ENCODE data around the gene ANKRD29. TPM values are rescaled to one million over a fixed set of nuclear protein-coding genes. Genes with fewer than 3 reads are reported as not detected.

Gene ANKRD29
- polyA plus RNA-seq, 1 donor (not counting 4 experiments of a cell fraction or from before 2014, with no cell fraction given), result 3.7 TPM

GRCh38 chr18:23567671-23568070 lies 95.0 kb downstream of the ANKRD29 start:
- Histone ChIP-seq H3K27me3 (ENCODE audit: control insufficient read depth, extremely low read depth, insufficient read depth, low read length) (no peaks in the 10 kb centered on the region), H2AFZ (ENCODE audit: control insufficient read depth, low read length) (no peak overlapping the region), H4K20me1 (ENCODE audit: control insufficient read depth, extremely low read depth, insufficient read depth, low read length) (peaks cover 3% of the 10 kb centered on the region), H3K9me3 (ENCODE audit: control insufficient read depth, low read depth, low read length) (no peaks in the 10 kb centered on the region), H3K9me1 (ENCODE audit: control insufficient read depth, extremely low read depth, insufficient read depth, low read length) (no peaks in the 10 kb centered on the region), H3K4me2 (ENCODE audit: control insufficient read depth, extremely low read depth, insufficient read depth, low read depth, low read length) (no peak overlapping the region), H3K4me3 (ENCODE audit: control insufficient read depth in 2 of 3, extremely low read depth in 1 of 3, insufficient read depth in 2 of 3, low read depth in 1 of 3, low read length in 3 of 3) (no peak overlapping the region), H3K9ac (ENCODE audit: control insufficient read depth, extremely low read depth, insufficient read depth, low read length) (no peak overlapping the region), H3K27ac (ENCODE audit: control insufficient read depth, insufficient read depth, low read length) (no peak overlapping the region), H3K79me2 (ENCODE audit: control insufficient read depth, insufficient read depth, low read length) (peaks cover 9% of the 10 kb centered on the region), H3K4me1 (ENCODE audit: control insufficient read depth, extremely low read depth, insufficient read depth, low read length) (peaks cover 4% of the 10 kb centered on the region), H3K36me3 (ENCODE audit: control insufficient read depth in 2 of 2, extremely low read depth in 1 of 2, insufficient read depth in 2 of 2, low read length in 2 of 2) (peaks cover 20 to 65% of the 10 kb centered on the region in 2 experiments)
- DNase-seq (ENCODE audit: low read depth, low spot score) (no peak), FAIRE-seq (no peak)
- no peak for TF ChIP-seq CTCF (optimal IDR thresholded peaks at IDR 0.05 in 1 of 3, IDR thresholded peaks at IDR 0.05 in 1 of 3, conservative IDR thresholded peaks at IDR 0.05 in 1 of 3; ENCODE audit: extremely low read depth in 1 of 3, insufficient read depth in 2 of 3, low read length in 3 of 3)
- no peak for TF ChIP-seq EZH2 (IDR thresholded peaks at IDR 0.05; ENCODE audit: low read length)
- dilution Hi-C loops (cut with MboI; ENCODE audit: extremely low pct_ligation_motif_present, low sequenced_read_pairs), result no loop called here

GRCh38 chr18:23565916-23566547 lies 96.7 kb downstream of the ANKRD29 start:
- H3K9me1 ChIP-seq (ENCODE audit: control insufficient read depth, extremely low read depth, insufficient read depth, low read length), result no peaks in the 10 kb centered on the region
- DNase-seq (ENCODE audit: low read depth, low spot score) (no peak), FAIRE-seq (no peak)
- peaks cover 3% of the 10 kb centered on the region for H3K79me2 ChIP-seq (ENCODE audit: control insufficient read depth, insufficient read depth, low read length)
- no peak overlapping the region for H2AFZ ChIP-seq (ENCODE audit: control insufficient read depth, low read length)
- peaks cover 20 to 68% of the 10 kb centered on the region in 2 experiments for H3K36me3 ChIP-seq (ENCODE audit: control insufficient read depth in 2 of 2, extremely low read depth in 1 of 2, insufficient read depth in 2 of 2, low read length in 2 of 2)
- no peaks in the 10 kb centered on the region for H3K27me3 ChIP-seq (ENCODE audit: control insufficient read depth, extremely low read depth, insufficient read depth, low read length)
- H4K20me1 ChIP-seq (ENCODE audit: control insufficient read depth, extremely low read depth, insufficient read depth, low read length), result peaks cover 3% of the 10 kb centered on the region
- H3K27ac ChIP-seq (ENCODE audit: control insufficient read depth, insufficient read depth, low read length), result peak overlapping the region; percentile 45
- H3K9me3 ChIP-seq (ENCODE audit: control insufficient read depth, low read depth, low read length), result no peaks in the 10 kb centered on the region
- H3K9ac ChIP-seq (ENCODE audit: control insufficient read depth, extremely low read depth, insufficient read depth, low read length), result no peak overlapping the region
- H3K4me2 ChIP-seq (ENCODE audit: control insufficient read depth, extremely low read depth, insufficient read depth, low read depth, low read length), result no peak overlapping the region
- dilution Hi-C loops (cut with MboI; ENCODE audit: extremely low pct_ligation_motif_present, low sequenced_read_pairs), result no loop called here
- H3K4me1 ChIP-seq (ENCODE audit: control insufficient read depth, extremely low read depth, insufficient read depth, low read length), result peaks cover 4% of the 10 kb centered on the region
- H3K4me3 ChIP-seq (ENCODE audit: control insufficient read depth in 2 of 3, extremely low read depth in 1 of 3, insufficient read depth in 2 of 3, low read depth in 1 of 3, low read length in 3 of 3), result no peak overlapping the region
- no peak for TF ChIP-seq EZH2 (IDR thresholded peaks at IDR 0.05; ENCODE audit: low read length)
- TF ChIP-seq CTCF (optimal IDR thresholded peaks at IDR 0.05 in 1 of 3, IDR thresholded peaks at IDR 0.05 in 1 of 3, conservative IDR thresholded peaks at IDR 0.05 in 1 of 3; ENCODE audit: extremely low read depth in 1 of 3, insufficient read depth in 2 of 3, low read length in 3 of 3), result no peak

All from keratinocyte (primary cell).